HL-60 (cell line): ENCODE results near the gene SLC6A7.

ENCODE experiments used
- CTCF ChIP-seq: IDR thresholded peaks from one replicate; pipeline ENCODE4 v1.5.1; 2011; ENCODE audit warnings: low read length, control low read depth, inconsistent platforms; ENCODE audit not compliant: insufficient read depth
- GABPA ChIP-seq: IDR thresholded peaks from 2 replicates; pipeline ENCODE4 v1.6.1; 2012; ENCODE audit warnings: low read depth
- POLR2AphosphoS5 ChIP-seq: IDR thresholded peaks from 2 replicates; pipeline ENCODE4 v1.6.1; 2012; ENCODE audit warnings: low read depth
- REST ChIP-seq: IDR thresholded peaks from 2 replicates; pipeline ENCODE4 v1.6.1; 2012; ENCODE audit warnings: low read depth; ENCODE audit not compliant: insufficient replicate concordance
- SPI1 ChIP-seq: IDR thresholded peaks from 2 replicates; pipeline ENCODE4 v1.6.1; 2012; ENCODE audit warnings: low read depth, mild to moderate bottlenecking, borderline replicate concordance

GRCh38 chr5:150253416-150254208 lies 63.8 kb downstream of the SLC6A7 start:
- no peak for TF ChIP-seq CTCF
- no peak for TF ChIP-seq POLR2AphosphoS5
- no peak for TF ChIP-seq REST
- no peak for TF ChIP-seq GABPA
- TF ChIP-seq SPI1 = peak; percentile 24; the same call in 1 of the 2 replicates
